ENCODE measurements around the gene PRODH2.

- TF ChIP-seq CTCF (IDR thresholded peaks at IDR 0.05; ENCODE audit: poor library complexity): no peak
- no peak for TF ChIP-seq EZH2phosphoT487 (IDR thresholded peaks at IDR 0.05; ENCODE audit: low read depth, severe bottlenecking, unreplicated experiment)
Observed at GRCh38 chr19:35777086-35777841, 35.4 kb downstream of the PRODH2 start.

Measured in hepatocyte (in vitro differentiated cells).